ENCODE measurements around the gene NFKBIB. TPM values are rescaled to one million over a fixed set of nuclear protein-coding genes. Genes with fewer than 3 reads are reported as not detected.

The NFKBIB gene
- total and polyA plus RNA-seq, 2 donors (not counting 3 experiments of a cell fraction or from before 2014, with no cell fraction given), result 25.0 to 30.8 TPM

DNA sequence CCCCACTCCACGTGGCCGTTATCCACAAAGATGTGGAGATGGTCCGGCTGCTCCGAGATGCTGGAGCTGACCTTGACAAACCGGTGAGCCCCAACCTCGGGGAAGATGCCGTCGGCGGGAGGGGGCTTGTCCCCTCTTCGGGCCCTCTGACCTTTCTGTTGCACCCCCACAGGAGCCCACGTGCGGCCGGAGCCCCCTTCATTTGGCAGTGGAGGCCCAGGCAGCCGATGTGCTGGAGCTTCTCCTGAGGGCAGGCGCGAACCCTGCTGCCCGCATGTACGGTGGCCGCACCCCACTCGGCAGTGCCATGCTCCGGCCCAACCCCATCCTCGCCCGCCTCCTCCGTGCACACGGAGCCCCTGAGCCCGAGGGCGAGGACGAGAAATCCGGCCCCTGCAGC lies 7.5 kb downstream of the NFKBIB start:
- FAIRE-seq, result no peak
- Histone ChIP-seq H3K4me2 (ENCODE audit: insufficient read depth, low read length) (no peak overlapping the region), H3K36me3 (ENCODE audit: control insufficient read depth in 2 of 2, extremely low read depth in 1 of 2, insufficient read depth in 2 of 2, low read length in 2 of 2) (peaks cover 0 to 21% of the 10 kb centered on the region in 2 experiments), H3K9me3 (replicated peaks; ENCODE audit: control insufficient read depth, insufficient read depth, low read length) (no peaks in the 10 kb centered on the region), H3K9ac (replicated peaks; ENCODE audit: extremely low read depth, insufficient read depth, low read length) (no peak overlapping the region), H4K20me1 (replicated peaks; ENCODE audit: control insufficient read depth, extremely low read depth, insufficient read depth, low read length) (no peaks in the 10 kb centered on the region), H3K4me1 (ENCODE audit: control insufficient read depth, extremely low read depth, insufficient read depth, low read length) (no peaks in the 10 kb centered on the region), H3K9me1 (replicated peaks; ENCODE audit: control insufficient read depth, extremely low read depth, insufficient read depth, low read length) (no peaks in the 10 kb centered on the region), H3K27ac (ENCODE audit: insufficient read depth, low read depth, low read length) (no peak overlapping the region), H3K27me3 (ENCODE audit: control insufficient read depth in 2 of 2, insufficient read depth in 2 of 2, low read length in 2 of 2) (no peaks in the 10 kb centered on the region), H2AFZ (ENCODE audit: low read depth, low read length) (no peak overlapping the region), H3K79me2 (ENCODE audit: control insufficient read depth, insufficient read depth, low read length) (no peaks in the 10 kb centered on the region), H3K4me3 (replicated peaks in 1 of 3; ENCODE audit: insufficient read depth in 1 of 3, low read depth in 1 of 3, low read length in 3 of 3) (no peak overlapping the region)
- CTCF ChIA-PET, result interaction anchor here (0.7 kb wide), 1 partner anchor 23 kb away, joined by 3 read pairs; the partner anchor contains the start of genes MRPS12 and SARS2
- intact Hi-C loops (cut with micrococcal nuclease), result no loop called here
- dilution Hi-C loops (cut with MboI; ENCODE audit: extremely low pct_ligation_motif_present, low sequenced_read_pairs), result no loop called here
- TF ChIP-seq JUN (IDR thresholded peaks at IDR 0.05; ENCODE audit: borderline replicate concordance, insufficient read depth, insufficient read length, low read depth) (no peak), FOS (IDR thresholded peaks at IDR 0.05; ENCODE audit: borderline replicate concordance, insufficient read depth, low read length) (no peak)
- BruUV-seq (replicated peaks), result no TSS peak
- POLR2A ChIA-PET, result no interaction called here
- no peak for DNase-seq (ENCODE audit: low read depth, low spot score)

DNA sequence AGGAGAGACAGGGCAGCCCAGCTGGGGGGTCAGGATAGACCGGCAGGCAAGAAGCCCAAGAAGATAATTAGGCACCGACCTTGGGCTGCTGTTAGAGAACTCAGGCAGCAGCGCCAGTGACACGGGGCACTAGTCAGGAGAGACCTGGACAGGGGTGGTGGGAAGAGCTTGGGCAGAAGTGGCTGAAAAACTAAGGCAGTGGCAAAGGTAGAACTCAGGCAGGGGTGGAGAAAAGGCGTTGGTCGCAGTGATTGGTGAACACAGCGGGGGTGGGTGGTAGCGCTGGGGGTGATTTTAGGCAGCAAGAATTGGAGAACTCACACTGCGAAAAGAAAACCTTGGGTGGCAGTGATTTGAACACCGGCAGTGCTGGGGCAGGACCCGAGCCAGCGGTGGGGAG lies 7.9 kb downstream of the NFKBIB start:
- BruUV-seq (replicated peaks), result no TSS peak
- Histone ChIP-seq H2AFZ (ENCODE audit: low read depth, low read length) (no peak overlapping the region), H3K36me3 (ENCODE audit: control insufficient read depth in 2 of 2, extremely low read depth in 1 of 2, insufficient read depth in 2 of 2, low read length in 2 of 2) (peaks cover 0 to 21% of the 10 kb centered on the region in 2 experiments), H4K20me1 (replicated peaks; ENCODE audit: control insufficient read depth, extremely low read depth, insufficient read depth, low read length) (no peaks in the 10 kb centered on the region), H3K27me3 (ENCODE audit: control insufficient read depth in 2 of 2, insufficient read depth in 2 of 2, low read length in 2 of 2) (no peaks in the 10 kb centered on the region), H3K4me3 (replicated peaks in 1 of 3; ENCODE audit: insufficient read depth in 1 of 3, low read depth in 1 of 3, low read length in 3 of 3) (no peak overlapping the region), H3K79me2 (ENCODE audit: control insufficient read depth, insufficient read depth, low read length) (no peaks in the 10 kb centered on the region), H3K9me1 (replicated peaks; ENCODE audit: control insufficient read depth, extremely low read depth, insufficient read depth, low read length) (no peaks in the 10 kb centered on the region), H3K27ac (ENCODE audit: insufficient read depth, low read depth, low read length) (no peak overlapping the region), H3K4me1 (ENCODE audit: control insufficient read depth, extremely low read depth, insufficient read depth, low read length) (no peaks in the 10 kb centered on the region), H3K9ac (replicated peaks; ENCODE audit: extremely low read depth, insufficient read depth, low read length) (no peak overlapping the region), H3K4me2 (ENCODE audit: insufficient read depth, low read length) (no peak overlapping the region), H3K9me3 (replicated peaks; ENCODE audit: control insufficient read depth, insufficient read depth, low read length) (no peaks in the 10 kb centered on the region)
- dilution Hi-C loops (cut with MboI; ENCODE audit: extremely low pct_ligation_motif_present, low sequenced_read_pairs) (no loop called here), intact Hi-C loops (cut with micrococcal nuclease) (no loop called here)
- TF ChIP-seq MYC (IDR thresholded peaks at IDR 0.05; ENCODE audit: low read depth, low read length) (no peak), POLR2A (IDR thresholded peaks at IDR 0.05; ENCODE audit: low read depth, low read length) (no peak), POLR2AphosphoS5 (IDR thresholded peaks at IDR 0.05; ENCODE audit: insufficient read depth, low read depth, low read length) (no peak), EZH2 (IDR thresholded peaks at IDR 0.05; ENCODE audit: borderline replicate concordance, low read depth, low read length, severe bottlenecking) (no peak), JUN (IDR thresholded peaks at IDR 0.05; ENCODE audit: borderline replicate concordance, insufficient read depth, insufficient read length, low read depth) (no peak), GATA2 (IDR thresholded peaks at IDR 0.05; ENCODE audit: insufficient read depth, insufficient read length, low read depth, low read length) (no peak), FOS (IDR thresholded peaks at IDR 0.05; ENCODE audit: borderline replicate concordance, insufficient read depth, low read length) (no peak)
- TF ChIP-seq, protein P1, sequence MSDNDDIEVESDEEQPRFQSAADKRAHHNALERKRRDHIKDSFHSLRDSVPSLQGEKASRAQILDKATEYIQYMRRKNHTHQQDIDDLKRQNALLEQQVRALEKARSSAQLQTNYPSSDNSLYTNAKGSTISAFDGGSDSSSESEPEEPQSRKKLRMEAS (IDR thresholded peaks at IDR 0.05; ENCODE audit: insufficient read depth, insufficient read length), result no peak
- TF ChIP-seq, protein P2, sequence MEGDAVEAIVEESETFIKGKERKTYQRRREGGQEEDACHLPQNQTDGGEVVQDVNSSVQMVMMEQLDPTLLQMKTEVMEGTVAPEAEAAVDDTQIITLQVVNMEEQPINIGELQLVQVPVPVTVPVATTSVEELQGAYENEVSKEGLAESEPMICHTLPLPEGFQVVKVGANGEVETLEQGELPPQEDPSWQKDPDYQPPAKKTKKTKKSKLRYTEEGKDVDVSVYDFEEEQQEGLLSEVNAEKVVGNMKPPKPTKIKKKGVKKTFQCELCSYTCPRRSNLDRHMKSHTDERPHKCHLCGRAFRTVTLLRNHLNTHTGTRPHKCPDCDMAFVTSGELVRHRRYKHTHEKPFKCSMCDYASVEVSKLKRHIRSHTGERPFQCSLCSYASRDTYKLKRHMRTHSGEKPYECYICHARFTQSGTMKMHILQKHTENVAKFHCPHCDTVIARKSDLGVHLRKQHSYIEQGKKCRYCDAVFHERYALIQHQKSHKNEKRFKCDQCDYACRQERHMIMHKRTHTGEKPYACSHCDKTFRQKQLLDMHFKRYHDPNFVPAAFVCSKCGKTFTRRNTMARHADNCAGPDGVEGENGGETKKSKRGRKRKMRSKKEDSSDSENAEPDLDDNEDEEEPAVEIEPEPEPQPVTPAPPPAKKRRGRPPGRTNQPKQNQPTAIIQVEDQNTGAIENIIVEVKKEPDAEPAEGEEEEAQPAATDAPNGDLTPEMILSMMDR (IDR thresholded peaks at IDR 0.05; ENCODE audit: extremely low read depth in 1 of 2, insufficient read depth in 1 of 2, low read depth in 1 of 2, low read length in 2 of 2), result no peak
- POLR2A ChIA-PET, result no interaction called here
- FAIRE-seq (no peak), DNase-seq (ENCODE audit: low read depth, low spot score) (no peak)
- CTCF ChIA-PET, result interaction anchor here (0.7 kb wide), 1 partner anchor 23 kb away, joined by 3 read pairs; the partner anchor contains the start of genes MRPS12 and SARS2

Data from endothelial cell of umbilical vein (primary cell).